HPDE6-E6E7 (cell line): ENCODE data around the gene SERPINA5.
A peak's percentile ranks its signal among the peaks of the same experiment; 100 is the strongest.
"Not testable (repeated sequence)": the region's sequence is repeated elsewhere in the genome, so short reads cannot be mapped to it uniquely, and the experiment has no call there.

ENCODE experiments used
- DNase-seq: peaks from one replicate; pipeline ENCODE4 v3.0.0; 2011; ENCODE audit warnings: missing footprints; ENCODE audit errors: extremely low spot score

Gene SERPINA5

DNA sequence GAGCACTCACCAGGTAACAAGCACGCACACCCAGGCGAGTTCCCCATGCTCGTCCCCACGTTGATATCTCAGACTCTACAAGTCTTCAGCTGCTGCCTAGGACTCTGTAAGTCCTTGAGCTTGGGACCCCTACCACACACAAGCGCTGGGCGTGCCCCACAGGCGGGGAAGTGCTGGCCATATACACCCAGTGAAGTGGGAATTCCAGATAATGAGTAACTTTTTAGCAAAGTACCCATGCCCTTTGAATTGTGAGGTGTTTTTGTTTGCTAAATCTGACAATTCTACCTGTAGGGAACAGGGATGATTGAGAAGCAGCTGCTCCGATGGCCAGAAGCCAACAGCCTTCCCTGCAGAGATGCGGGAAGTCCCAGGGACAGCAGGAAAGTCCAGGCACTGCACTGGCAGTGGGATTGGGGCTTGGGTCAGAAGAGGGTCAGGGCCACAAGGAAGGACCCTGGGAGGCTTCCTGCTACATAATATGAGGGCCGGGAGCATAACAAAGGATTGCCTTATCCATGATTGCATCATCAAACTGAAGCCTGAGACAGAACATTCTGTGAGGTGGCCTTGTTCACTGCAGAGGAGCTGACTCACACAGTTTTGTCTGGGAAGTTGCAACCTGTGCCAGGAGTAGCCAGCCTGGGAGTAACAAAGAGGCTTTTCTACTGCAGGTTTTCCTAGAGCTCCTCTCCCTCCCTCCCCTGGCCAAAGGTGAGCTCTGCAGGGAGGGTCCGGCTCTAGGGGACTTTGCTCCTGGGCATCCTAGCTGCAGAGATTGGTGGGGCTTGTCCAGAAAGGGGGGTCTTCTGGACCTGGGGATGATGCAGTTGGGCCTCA is 17.8 kb downstream of the SERPINA5 start:
- peak; percentile 89 for DNase-seq

DNA sequence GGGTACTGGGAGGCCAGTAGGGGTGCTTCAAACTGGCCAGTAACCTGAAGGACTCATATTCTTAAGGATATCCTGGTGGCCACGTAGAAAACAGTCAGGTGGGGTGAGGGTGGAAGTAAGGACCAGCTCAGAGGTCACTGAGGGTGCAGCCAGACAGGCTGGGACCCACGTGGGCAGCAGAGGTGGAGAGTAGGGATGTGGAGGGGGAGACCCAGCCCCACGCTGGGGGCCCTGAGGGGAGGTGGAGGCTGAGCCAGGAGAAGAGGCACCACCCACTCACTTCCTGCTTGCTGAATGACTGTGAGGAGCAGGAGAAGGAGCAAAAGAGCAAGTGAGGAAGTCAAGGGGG is 18.4 kb downstream of the SERPINA5 start:
- DNase-seq: no peak

DNA sequence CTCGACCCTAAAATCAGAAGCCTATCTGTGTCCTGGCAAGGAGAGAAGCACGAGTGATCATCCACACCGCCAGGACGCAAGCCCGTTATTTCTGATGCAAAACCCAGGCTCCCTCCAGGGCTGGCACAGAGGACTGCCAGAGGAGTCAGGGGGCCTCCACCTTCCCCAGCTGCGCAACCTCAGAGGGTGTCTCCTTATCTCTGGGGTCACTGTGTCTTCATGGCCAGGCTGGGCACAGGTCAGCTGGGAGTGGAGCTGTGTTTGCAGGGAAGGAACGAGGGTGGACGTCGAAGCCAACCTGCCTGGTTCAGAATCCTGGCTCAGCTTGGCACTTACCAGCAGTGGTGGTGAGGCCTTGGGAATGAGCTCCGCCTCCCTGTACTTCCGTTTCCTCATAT is 18.9 kb downstream of the SERPINA5 start:
- no peak for DNase-seq

DNA sequence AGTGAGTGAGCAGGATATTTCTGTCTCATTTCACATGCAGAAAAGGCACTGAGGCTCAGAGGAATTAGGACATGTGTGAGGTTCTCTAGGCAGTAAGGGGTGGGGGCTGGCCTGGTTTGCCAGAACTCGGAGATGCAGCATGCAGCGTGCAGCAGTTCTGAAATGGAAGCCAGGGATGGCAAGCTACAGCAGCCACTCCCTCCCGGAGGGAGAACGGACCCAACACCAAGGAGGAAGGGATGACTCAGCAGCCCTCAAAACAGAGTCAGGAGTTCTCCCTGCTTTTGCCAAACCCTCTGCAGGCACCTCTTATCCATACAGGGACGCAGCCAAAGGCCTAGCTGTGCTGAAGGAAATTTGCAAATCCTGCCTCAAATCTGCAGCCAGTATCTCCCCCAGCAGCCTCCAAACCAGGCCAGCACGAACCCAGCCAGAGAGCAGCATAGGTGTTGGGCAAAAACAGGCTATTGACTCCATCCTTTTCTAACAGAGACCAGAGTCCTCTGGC is 20.7 kb downstream of the SERPINA5 start:
- DNase-seq: peak; percentile 31

DNA sequence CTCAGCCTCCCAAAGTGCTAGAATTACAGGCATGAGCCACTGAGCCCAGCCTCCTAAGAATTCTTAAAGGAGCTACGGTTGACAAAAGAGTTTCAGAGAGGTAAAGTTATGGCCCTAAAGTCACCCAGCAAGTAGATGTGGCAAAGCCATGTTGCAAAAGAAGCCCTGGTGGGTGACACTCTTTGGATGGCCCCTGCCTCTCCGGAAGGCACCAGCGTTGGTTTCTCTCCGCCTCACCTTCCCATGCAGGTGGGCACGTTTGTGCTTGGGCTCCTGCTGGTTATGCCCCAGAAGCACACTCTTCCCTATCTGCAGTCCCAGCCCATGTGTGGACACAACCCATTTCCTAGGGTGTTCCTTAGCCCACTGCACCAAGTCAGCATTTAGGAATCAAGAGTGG is 21.5 kb downstream of the SERPINA5 start:
- no peak for DNase-seq

DNA sequence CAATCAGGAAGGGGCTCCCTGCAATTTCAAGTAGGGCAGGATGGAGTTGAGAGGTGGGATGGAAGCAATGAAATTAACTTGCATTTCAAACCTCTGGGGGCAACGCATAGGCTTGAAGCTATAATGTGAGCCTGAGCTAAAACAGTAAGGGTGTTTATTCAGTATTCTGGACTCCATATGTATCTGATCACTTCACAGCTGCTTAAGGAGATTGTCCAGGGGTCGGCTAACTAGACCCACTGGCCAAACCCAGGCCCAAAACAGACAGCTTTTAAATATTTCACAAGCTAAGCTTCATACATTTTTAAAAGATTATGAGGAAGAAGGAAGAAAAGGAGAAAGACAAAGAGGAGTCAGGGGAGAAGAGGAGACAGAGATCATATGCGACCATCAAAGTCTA is 24.1 kb downstream of the SERPINA5 start:
- no peak for DNase-seq

DNA sequence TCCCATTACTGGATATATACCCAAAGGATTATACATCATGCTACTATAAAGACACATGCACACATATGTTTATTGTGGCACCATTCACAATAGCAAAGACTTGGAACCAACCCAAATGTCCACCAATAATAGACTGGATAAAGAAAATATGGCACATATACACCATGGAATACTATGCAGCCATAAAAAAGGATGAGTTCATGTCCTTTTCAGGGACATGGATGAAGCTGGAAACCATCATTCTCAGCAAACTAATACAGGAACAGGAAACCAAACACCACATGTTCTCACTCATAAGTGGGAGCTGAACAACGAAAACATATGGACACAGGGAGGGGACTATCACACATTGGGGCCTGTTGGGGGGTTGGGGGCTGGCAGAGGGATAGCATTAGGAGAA is 27.7 kb downstream of the SERPINA5 start:
- DNase-seq: not testable (repeated sequence)

DNA sequence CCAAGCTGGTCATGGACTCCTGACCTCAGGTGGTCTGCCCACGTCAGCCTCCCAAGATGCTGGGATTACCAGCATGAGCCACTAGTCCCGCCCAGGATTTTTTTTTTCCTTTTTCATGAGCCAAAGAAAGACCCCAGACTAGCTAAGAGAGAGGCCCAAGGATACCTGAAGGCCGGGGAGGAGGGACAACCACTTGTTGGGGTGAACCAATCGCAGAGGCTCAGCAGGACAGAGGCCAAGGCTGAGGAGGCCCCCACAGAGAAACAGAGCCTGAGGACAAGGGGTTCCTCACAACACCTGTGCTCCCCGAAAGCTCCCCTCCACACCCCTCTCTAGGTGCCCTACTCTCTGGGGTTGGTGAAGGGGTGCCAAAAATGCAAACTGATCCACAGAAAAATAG is 30.0 kb downstream of the SERPINA5 start:
- no peak for DNase-seq

DNA sequence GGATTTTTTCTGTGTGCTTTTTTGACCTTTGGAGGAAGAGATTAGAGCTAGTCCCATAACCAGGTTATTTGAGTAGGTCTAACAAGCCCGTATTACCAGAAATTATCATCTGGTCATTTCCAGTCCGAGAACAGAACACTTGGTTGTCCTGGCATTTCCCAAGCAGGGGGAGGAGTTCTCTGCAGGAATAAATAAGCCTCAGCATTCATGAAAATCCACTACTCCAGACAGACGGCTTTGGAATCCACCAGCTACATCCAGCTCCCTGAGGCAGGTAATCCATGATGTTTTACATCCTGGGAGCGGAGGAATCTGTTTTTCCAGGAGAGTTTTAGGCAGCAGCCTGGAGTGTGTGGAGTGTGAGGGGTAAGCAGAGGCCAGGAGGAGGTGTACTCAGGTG is 30.9 kb downstream of the SERPINA5 start, which contains the start of gene SERPINA3:
Gene SERPINA3, plus strand, starts transcription at position 218 of the 400 bp plus-strand sequence. CDS start 2,051 bp downstream, outside the sequence.
- no peak for DNase-seq

DNA sequence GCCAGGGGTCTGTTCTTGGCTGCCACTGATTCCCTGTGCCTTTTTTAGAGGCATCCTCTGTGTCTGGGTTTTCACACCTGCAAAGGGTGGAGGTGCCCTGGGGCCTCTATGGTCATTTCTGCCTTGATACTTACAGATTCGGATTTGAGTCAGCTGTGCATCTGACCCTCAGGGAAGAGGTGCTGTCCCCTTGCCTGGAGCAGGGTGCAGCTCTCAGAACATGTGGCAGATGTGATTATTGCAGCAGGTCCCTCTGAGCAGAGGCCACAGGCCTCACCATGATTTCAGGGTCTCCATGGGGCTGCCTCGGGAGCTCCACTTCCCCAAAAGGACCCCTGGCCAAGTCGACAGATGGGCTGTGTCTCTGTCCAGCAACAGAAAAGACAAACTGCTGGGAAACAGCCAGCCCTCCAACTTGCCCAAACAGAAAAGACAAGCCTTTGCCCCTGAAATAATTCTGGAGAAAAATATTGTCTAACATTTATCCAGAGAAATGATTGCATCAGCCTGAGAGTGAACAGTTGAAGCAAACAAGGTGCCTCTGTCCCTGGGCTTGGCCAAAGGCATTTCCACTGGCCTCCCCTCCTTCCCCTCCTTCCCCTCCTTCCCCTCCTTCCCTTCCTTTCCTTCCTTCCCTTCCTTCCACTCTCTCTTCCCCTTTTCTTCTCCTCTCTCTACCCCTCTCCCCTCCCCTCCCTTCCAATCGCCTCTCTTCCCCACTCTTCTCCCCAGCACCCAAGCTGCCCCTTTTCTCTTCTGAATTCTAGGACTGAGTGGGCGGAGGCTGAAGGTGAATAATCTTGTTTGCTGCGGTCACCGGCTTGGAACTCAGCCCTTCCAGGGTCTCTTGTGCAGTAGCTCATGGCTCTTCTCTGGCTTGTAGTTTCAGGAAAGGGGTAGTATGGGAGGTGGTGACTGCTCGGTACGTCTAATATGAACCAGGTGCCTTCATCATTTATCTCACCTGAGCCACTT is 31.6 kb downstream of the SERPINA5 start:
- no peak for DNase-seq

DNA sequence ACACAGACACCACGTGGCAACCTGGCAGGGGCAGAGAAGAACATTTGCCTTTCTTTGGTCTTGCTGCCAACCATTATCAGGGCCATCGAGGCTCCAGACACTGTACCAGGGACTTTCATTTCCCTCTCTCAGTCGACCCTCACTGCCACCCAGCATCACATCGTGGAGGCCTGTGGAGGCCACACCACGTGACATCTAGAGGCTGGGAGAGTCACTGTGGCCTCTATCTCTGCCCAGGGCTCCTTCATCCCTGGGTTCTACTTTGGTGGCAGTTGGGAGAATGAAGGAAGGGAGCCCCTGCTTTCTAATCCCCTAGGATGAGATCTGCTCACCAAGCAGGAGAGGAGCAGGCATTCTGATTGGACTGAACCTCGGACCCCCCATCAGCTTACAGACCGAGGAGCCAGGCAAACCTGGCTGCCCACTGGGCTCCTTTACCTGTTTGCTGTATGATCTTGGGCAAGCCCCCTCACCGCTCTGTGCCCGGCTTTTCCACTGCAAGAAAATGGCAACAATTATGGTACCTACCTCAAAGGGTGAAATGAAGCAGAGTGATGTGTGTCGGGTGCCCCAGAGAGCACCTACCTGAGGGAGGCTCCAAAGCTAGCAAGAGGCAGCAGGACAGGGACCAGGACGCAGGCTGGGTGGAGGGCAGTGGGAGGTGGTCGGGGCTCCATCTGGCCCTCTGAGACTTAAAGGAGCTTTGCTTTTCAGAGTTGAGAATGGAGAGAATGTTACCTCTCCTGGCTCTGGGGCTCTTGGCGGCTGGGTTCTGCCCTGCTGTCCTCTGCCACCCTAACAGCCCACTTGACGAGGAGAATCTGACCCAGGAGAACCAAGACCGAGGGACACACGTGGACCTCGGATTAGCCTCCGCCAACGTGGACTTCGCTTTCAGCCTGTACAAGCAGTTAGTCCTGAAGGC is 32.8 kb downstream of the SERPINA5 start:
- no peak for DNase-seq

DNA sequence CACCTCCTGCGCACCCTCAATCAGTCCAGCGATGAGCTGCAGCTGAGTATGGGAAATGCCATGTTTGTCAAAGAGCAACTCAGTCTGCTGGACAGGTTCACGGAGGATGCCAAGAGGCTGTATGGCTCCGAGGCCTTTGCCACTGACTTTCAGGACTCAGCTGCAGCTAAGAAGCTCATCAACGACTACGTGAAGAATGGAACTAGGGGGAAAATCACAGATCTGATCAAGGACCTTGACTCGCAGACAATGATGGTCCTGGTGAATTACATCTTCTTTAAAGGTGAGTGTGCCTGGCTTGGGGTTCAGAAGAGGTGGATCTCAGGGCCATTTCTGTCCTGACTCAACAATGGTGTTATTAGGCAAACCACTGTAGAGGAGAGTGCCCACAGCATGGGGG is 33.6 kb downstream of the SERPINA5 start:
- no peak for DNase-seq

DNA sequence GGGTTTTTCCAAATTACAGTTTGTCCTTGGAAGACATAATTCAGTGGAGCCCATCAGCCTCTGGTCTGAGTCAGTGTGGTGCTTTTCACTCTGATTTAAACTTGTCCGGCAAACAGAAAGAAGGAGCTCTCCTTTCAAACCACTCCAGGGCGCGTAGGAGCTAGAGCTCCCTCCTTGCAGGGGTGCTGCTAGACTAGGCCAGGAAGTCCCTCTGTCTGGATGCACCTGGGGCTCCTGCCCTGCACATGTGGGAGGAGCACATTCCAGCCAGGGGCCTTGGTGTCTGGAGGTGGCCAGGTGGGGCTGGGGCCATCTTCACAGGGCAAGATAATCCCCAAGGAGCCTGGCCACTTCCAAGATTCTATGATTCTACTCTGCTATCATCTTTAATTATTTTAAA is 34.0 kb downstream of the SERPINA5 start:
- DNase-seq: no peak

DNA sequence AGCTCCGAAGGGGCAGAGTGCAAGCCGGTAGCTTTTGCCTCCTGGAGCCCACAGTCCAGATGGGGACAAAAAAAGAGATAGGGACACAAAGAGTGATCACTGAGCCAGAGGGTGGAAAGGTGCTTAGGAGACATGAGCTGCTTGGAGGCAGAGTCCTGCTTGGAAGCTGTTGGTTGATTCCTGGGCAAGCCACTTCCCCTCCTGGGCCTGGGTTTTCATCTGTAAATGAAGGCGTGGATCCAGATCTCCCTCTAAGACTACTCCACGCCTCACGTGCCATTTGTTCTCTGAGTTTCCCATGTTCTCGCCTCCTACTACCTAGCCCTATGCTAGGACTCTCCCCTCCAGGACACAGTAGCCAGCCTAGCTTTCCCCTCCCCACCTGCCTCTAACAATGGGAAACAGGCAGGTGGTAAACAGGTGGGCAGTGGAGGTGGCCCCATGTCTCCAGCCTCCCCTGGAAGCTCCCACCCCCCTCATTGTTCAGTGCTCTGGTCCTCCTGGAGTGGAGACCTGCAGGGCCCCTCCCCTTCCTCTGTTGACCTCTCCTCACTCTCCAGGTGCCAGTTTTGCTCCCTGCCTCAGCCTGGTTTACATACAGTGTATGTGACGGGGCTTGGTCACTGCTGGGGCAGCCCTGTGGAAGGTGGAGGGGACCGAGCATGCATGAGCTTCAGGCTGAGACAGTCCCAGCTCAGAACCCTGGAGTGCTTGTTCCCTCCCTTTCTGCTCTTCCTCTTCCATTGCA is 34.8 kb downstream of the SERPINA5 start:
- DNase-seq: no peak

DNA sequence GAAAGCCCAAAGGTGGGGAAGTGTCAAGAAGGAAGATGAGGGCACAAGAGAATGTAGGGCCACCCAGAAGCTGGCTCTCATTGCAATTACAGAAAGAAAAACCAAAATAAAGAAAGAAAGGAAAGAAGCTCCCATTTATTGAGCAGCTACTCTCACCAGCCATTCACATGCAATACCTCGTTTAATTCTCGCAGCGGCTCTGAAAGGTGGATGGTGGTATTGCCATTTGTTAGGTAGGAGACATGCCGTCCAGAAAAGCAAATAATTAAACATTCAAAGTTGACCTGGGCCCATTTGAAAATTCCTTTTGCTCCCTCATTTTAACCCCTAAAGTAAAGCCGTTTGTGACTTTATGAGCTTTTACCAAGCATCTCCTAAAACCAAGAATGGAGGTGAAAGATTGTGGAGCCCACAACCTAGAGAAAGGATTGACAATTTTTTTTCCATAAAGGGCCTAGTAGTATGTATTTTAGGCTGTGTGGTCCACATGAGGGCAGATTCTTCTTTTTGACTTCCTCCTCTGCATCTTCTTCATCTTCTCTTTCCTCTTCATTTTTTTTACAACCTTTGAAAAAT is 36.2 kb downstream of the SERPINA5 start:
- DNase-seq: no peak

DNA sequence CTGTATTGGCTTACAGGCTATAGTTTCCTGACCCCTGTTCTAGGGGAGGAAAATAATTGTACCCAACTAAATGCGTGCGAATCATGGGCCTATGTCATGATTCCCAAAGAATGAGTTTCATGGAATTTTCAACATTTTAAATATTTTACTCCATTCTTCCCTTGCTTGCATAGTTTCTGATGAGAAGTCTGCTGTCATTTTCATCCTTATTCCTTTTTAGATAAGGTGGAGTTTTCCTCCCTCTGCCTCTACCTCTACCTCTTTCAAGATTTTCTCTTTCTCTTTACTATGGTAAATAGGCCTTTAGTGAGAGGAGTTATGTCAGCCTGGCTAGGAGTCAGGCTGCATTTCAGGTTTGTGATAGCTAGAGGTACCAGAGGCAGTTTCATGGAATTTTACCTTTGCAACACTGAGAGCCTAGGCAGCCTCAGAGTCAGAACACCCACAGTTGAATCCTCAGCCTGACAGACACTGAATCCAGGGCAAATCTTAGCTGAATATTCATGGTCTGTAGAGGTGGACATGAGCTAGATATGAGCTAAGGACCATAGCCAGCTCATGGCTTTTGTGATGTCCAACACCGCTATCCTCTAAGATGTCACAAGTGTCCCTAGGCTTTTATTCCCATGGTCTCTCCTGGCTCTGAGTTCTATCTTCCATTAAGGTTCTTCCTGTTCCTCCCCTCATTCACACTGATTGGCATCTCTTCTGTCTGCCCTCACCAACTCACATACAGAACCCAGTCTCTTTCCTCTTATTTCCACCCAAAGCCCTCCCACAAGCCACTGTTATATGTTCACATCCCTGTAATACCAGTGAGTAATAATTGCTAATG is 37.0 kb downstream of the SERPINA5 start:
- DNase-seq: no peak

DNA sequence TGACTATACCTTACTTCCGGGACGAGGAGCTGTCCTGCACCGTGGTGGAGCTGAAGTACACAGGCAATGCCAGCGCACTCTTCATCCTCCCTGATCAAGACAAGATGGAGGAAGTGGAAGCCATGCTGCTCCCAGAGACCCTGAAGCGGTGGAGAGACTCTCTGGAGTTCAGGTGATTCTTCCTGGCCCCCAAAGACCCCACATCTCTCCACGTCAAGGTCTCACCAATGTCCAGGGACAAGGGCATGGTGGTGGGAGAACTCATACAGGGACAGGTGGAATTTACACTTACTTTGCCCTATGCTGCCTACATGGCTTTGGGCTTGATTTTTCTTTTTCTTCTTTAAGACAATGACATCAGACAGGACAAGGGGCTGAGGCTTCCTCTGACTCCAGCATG is 38.1 kb downstream of the SERPINA5 start:
- DNase-seq: no peak

DNA sequence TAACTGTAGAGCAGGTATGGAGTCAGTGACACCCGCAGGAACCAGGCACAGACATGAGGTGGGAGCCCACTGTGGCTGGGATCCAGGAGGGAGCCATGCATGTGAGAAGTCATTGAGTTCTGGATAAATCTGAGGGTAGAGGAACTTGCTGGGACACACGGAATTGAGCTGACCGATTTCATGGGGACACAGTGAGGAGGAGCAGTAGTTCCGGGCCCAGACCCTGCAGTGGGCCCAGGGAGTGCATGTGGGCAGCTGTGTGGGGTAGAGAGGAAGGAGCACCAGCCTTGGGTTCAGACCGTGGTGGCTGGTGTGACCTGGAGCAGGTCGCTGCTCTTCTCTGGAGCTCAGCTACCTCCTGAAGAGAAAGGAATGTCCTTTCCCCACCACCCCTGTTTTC is 39.4 kb downstream of the SERPINA5 start:
- no peak for DNase-seq

DNA sequence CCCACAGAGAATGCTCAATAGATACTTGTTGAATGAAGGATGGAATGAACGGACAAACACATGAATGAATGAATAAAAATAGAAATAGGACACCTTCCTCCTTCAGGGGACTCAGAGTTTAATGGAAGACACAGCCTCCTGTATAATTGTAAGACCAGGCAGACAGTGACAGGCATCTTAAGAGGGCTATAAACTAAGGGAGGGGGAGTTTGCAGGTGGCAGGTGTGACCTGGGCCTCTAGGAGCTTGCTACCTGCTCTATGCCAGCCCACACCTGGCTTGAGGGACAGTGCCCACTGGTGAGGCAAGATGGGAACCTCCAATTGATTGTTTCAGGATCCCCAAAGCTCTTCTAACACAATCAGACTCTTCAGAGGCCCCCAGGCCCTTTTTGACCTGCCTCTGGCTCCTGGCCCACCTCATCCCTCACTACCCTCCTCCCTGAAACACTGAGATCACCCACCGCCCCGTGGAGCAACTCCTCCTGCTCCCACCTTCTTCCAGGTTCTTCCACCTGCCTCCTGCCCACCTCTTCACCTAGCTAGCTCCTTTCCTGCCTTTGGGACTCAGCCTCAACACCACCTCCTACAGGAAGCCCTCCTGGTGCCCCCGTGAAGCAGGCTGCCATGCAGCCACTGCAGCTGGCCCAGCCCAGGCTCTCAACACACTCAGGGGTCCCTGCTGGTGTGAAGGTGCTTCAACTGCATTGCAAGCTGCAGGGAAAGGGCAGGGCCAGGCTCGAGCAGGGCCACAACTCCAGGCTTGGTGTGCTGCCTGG is 40.3 kb downstream of the SERPINA5 start:
- no peak for DNase-seq
